ENCODE data around the gene DIAPH1.

Gene DIAPH1

GRCh38 chr5:141477044-141477575 lies 141.7 kb downstream of the DIAPH1 start:
- DNase-seq: no peak

GRCh38 chr5:141476132-141476911 lies 142.5 kb downstream of the DIAPH1 start:
- no peak for DNase-seq

GRCh38 chr5:141475625-141476131 lies 143.1 kb downstream of the DIAPH1 start, which contains the start of gene PCDHGC3:
TSS of gene PCDHGC3 (plus strand) at chr5:141475966. CDS start at chr5:141476117, 151 bp downstream.
- DNase-seq: no peak

- DNase-seq: no peak
Measured at GRCh38 chr5:141465351-141465750, 153.4 kb downstream of the DIAPH1 start.

Measured in activated CD4-positive, CD25-positive, alpha-beta regulatory T cell treated with anti-CD3 and anti-CD28 coated beads, Interleukin-2, amount 50 U/mL, for 72 hours (primary cell).